Erythroblast (primary cell): ENCODE data around the gene EXOC6B.
"Not testable (repeated sequence)": the region's sequence is repeated elsewhere in the genome, so short reads cannot be mapped to it uniquely, and the experiment has no call there.

Experiments
- DNase-seq, 2 experiments: peaks; one replicate each; lab custom pipeline; 2025; lab: John Stamatoyannopoulos, UW
- GATA1 ChIP-seq: IDR thresholded peaks from 2 replicates; pipeline ENCODE4 v1.6.1; 2011; ENCODE audit warnings: low read depth, mild to moderate bottlenecking, control low read depth, low read length, moderate library complexity
- POLR2A ChIP-seq: IDR thresholded peaks from 2 replicates; pipeline ENCODE4 v1.6.1; 2011; ENCODE audit warnings: mild to moderate bottlenecking, low read length

The EXOC6B gene

GRCh38 chr2:72511906-72512305 lies 313.9 kb downstream of the EXOC6B start:
- TF ChIP-seq GATA1 (no peak), POLR2A (no peak)
- no peak for DNase-seq

GRCh38 chr2:72497763-72498162 lies 328.1 kb downstream of the EXOC6B start:
- TF ChIP-seq POLR2A (no peak), GATA1 (no peak)
- no peak for DNase-seq

GRCh38 chr2:72496479-72496878 lies 329.4 kb downstream of the EXOC6B start:
- no peak for TF ChIP-seq POLR2A
- no peak for TF ChIP-seq GATA1
- no peak for DNase-seq

DNA sequence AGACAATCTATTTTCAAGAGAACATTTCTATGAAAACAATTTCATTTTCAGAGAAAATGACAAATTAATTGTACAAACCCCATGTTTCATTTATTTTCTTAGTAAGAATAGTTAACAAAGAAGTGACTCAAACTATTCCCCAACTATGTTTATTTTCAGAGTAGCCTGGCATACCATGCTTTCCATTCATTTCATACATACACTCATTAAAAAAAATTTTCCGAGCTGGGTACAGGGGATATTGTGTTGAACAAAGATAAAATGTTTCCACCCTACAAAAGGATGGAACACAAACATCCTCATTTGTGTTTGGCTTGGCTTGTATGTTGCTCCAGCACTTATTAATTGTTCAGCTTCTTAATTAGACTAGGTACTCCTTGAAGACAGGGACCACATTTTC lies 331.4 kb downstream of the EXOC6B start:
- TF ChIP-seq GATA1 (no peak), POLR2A (no peak)
- DNase-seq, result no peak

- not testable (repeated sequence) for DNase-seq
Observed at GRCh38 chr2:72484622-72485021, 341.2 kb downstream of the EXOC6B start.

DNA sequence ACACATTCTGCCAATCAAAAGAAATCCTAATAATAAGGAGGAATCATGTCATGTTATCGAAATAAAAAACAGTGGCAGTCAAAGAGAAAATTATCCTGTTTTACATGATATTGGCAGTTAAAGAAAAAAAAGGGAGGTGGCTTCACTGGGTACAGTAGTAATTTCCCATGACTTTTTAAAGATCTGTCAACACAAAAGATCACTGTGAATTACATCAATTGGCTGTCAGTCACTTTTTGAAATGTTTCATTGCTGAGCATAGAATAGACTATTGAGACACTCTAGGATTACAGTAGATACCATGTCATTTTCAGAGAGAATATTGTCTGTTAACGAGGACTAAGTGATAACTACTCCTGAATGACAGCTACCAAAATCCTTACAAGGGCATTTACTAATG lies 342.5 kb downstream of the EXOC6B start:
- TF ChIP-seq POLR2A (no peak), GATA1 (no peak)
- DNase-seq, result no peak

- DNase-seq, result no peak
- TF ChIP-seq GATA1 (no peak), POLR2A (no peak)
Observed at GRCh38 chr2:72475246-72475645, 350.6 kb downstream of the EXOC6B start.

DNA sequence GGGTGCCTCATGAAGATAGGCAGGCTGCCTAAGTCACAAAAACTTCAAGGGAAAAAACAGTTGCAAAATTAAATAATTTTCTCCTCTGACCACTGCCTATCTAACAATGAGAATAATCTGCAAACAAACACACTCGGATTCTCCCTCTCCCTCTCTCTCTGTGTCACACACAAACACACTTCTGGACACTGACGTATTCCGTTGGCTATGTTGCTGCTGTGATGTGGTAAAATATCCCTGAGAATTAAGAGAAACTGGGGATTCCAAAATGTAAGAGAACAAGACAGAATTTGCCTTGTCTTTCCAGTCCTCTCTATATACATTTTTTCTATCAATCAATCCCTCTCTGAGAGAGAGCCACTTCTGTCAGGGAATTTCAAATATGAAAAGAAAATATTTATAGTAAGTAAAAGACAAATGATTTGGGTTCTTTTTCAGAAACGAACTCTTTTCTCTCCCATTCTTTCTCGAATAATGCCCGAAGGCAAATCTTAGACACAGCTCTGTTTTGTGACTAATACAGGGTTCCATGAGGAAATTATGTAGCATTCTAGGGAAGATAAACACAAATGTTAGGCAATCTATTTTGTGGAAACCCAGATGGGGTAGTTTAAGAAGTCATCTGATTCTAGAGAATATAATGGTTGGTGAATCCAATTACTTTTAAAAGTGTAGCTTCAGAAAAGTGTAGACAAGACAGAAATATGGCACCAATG lies 367.9 kb downstream of the EXOC6B start:
- DNase-seq, result no peak
- no peak for TF ChIP-seq POLR2A
- no peak for TF ChIP-seq GATA1

DNA sequence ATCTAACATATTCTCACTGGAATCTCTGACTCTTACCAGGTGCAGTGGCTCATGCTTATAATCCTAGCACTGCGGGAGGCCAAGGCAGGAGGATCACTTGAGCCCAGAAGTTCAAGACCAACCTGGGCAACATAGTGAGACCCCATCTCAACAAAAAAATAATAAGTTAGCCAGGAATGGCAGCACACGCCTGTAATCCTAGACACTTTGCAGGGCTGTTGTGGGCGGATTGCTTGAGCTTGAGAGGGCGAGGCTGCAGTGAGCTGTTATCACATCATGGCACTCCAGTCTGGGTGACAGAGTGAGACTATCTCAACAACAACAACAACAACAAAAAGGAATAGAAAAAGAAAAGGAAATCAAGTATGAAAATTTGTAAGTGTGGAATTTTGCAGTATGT lies 371.6 kb downstream of the EXOC6B start:
- peak; percentile 88 to 92 for DNase-seq
- no peak for TF ChIP-seq POLR2A
- TF ChIP-seq GATA1, result no peak

- no peak for TF ChIP-seq POLR2A
- TF ChIP-seq GATA1, result no peak
- DNase-seq, result peak in 1 of 2 experiments; percentile 12
Observed at GRCh38 chr2:72442270-72442669, 383.6 kb downstream of the EXOC6B start.

GRCh38 chr2:72439892-72440291 lies 385.9 kb downstream of the EXOC6B start:
- DNase-seq, result no peak
- TF ChIP-seq GATA1 (no peak), POLR2A (no peak)

DNA sequence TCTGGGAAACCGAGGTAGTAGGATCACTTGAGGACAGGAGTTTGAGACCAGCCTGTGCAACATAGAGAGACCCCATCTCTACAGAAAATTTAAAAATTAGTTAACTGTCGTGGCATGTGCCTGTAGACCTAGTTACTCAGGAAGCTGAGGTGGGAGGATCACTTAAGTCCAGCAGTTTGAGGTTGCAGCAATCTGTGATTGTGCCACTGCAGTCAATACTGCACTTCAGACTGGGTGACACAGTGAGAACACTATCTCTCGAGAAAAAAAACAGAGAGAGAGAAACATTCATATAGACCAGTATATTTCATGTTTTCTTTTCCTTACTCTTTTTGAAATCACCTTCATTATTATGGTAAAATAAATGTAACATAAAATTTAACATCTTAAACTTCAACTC lies 387.5 kb downstream of the EXOC6B start:
- DNase-seq, result no peak
- TF ChIP-seq GATA1 (no peak), POLR2A (no peak)

DNA sequence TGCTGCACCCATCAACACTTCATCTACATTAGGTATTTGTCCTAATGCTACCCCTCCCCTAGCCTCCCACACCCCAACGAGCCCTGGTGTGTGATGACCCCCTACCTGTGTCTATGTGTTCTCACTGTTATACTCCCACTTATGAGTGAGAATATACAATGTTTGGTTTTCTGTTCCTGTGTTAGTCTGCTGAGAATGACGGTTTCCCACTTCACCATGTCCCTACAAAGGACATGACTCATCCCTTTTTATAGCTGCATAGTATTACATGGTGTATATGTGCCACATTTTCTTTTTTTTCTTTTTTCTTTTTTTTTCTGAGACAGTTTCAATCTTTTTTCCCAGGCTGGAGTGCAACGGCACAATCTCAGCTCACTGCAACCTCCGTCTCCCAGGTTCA lies 394.1 kb downstream of the EXOC6B start:
- TF ChIP-seq GATA1, result no peak
- TF ChIP-seq POLR2A, result no peak
- DNase-seq, result no peak

DNA sequence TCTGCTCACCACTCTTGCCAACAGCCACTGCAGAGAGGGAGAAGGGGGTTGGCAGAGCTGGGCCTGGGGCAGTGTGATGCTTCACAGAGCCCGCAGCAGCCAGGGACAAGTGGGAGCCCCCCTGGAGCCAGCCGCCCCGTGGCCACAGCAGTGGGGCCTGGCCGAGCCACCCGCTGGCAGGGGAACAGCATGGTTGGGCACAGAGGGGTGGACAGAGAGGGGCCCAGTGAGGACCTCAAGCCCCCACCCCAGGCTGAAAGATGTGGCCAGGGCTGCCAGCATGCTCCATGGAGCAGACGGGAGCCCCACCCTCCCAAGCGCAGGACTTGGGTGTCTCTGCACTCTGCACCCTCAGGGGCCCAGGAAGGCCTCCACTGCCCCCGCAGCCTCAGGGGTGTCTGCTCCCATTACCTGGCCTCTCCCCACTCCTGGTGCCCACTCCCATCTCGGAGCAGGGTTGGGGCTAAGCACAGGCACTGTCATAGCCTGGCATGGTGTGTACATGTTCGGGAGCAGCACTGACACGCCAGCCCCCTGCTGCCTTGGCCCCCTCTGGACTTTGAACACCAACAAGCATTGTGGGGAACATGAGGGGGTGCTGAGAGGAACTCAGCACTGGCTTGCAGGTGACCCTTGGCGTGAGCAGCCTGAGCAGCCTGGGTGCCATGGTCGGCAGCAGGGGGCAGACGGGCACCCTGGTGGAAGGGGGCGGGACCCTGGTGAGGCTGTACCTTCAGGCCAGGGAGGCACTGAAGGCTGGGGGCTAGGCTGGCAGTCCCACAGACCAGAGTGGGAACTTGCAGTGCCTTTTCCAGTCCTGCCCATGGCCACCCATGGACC lies 398.6 kb downstream of the EXOC6B start:
- no peak for DNase-seq
- TF ChIP-seq POLR2A, result no peak
- no peak for TF ChIP-seq GATA1

GRCh38 chr2:72425996-72426395 lies 399.8 kb downstream of the EXOC6B start:
- DNase-seq, result no peak
- TF ChIP-seq POLR2A (no peak), GATA1 (no peak)
